GM19035 (cell line): ENCODE measurements around the gene LEF1.

Experiments used
- ATAC-seq: cut with Tn5 transposase; IDR thresholded peaks from one replicate; pipeline ENCODE4 v1.9.1; 2021; ENCODE audit not compliant: unreplicated experiment

LEF1 gene

GRCh38 chr4:108168671-108169523 is at the start of gene LEF1:
Gene LEF1, minus strand, starts transcription at chr4:108168932. Its CDS starts 1,165 bp downstream, at chr4:108167767.
- ATAC-seq: peak; percentile 45

GRCh38 chr4:108216510-108216909 is 47.8 kb upstream of the LEF1 start:
- no peak for ATAC-seq

DNA sequence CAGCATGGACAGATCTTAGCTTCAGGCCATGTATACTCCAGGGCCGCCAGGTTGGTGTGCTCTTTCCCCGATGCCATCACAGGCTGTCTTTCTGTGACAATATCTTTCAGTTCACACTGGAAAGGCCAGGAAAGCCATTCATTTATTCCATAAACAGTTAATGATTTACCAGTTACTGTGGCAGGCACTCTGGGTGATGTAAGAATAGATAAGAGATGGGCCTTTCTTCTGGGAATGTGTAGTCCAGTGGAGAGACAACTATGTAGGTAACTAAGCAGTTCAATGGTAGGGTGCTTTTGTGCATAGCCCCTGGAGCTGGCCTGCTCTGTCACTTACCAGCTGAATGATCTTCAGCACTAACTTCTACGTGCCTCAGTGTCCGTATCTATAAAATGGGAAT is 46.3 kb upstream of the LEF1 start:
- no peak for ATAC-seq

DNA sequence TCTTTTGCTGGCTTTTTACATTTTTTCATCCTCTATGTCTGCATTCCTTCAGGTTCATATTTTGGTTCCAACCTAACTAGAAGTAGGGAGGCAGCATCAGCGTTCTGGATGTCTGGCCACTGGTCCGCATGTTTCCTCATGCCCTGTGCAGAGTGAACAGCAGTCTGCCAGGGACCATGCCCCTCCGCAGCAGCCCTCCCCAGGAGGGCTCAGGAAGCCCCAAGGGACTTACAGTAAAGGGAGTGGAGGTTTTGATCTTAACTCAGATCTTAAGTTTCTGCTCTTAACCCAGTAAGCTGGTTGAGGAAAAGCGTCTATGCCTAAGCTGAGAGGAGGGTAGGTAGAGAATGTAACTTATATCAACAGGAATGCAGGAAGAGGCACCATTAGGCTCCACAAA is 45.0 kb upstream of the LEF1 start:
- no peak for ATAC-seq

DNA sequence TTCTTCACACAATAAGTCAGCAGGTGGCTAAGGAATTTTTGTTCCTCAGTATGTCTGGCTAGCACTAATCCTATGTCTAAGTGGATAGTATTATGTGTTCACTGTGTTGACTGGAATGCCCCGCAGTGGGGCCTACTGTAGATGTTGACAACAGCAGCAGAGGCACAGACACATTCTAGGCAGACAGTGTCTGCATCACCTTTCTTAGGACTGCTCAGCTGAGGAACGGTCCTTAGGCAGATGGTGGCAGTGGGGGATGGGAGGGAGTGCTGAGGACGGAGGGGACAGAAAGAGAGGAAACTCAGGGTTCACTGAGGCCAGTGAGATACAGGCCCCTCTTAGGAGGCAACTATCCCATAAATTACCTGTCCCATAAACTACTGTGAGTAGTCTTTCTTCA is 44.6 kb upstream of the LEF1 start:
- ATAC-seq: no peak

- ATAC-seq: no peak
Measured at GRCh38 chr4:108210989-108211835, 42.5 kb upstream of the LEF1 start.

DNA sequence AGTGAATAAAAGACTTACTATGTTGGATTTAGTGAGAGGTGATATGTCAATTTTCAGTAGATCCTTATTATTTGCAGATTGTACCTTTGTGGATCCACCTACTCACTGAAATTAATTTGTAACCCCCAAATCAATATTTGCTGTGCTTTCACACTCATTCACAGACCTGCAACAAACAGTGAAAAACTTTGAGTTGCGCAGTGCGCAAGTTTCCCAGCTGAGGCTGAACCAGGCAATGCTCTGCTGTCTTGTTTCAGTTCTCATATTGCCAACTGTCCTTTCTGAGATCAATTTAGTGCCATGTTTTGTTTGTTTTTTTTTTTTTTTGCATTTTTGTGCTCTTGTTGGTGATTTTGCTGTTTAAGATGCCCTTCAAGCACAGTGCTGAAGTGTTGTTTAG is 40.8 kb upstream of the LEF1 start:
- ATAC-seq: no peak

DNA sequence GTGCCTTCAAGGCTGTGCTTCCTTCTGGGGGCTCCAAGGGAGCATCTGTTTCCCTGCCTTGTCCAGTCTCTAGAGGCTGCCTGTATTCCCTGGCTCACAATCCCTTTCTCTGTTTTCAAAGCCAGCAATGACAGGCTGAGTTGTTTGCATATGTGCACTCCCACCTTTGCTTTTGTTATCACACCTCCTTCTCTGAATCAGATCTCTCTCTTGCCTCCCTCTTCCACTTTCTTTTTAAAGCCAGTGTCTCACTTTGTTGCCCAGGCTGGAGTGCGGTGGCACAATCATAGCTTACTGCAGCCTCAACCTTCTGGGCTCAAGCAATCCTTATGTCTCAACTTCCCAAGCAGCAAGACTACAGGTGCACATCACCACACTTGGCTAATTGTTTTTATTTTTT is 37.1 kb upstream of the LEF1 start:
- ATAC-seq: no peak

- ATAC-seq: no peak
Measured at GRCh38 chr4:108204518-108204917, 35.8 kb upstream of the LEF1 start.

DNA sequence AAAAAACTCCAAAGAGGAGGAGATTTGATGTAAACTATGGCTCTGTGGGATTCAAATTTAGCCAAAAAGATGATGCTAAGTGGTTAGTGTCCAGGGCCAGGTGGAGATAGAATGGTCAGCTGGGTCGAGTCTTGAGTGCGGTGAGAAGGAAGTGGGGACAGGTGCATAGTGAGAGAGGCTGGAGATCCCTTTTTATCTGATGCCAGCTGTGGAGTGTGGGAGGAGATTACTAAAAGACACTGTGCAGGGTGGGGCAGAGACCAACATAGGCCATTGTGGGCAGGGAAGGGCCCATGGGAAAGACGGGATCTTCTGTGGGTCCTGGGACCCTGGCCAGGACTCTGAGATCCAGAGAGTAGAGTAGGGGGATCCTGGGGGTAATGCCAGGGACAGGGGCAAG is 34.6 kb upstream of the LEF1 start:
- ATAC-seq: no peak

GRCh38 chr4:108201774-108202173 is 33.0 kb upstream of the LEF1 start:
- ATAC-seq: no peak

DNA sequence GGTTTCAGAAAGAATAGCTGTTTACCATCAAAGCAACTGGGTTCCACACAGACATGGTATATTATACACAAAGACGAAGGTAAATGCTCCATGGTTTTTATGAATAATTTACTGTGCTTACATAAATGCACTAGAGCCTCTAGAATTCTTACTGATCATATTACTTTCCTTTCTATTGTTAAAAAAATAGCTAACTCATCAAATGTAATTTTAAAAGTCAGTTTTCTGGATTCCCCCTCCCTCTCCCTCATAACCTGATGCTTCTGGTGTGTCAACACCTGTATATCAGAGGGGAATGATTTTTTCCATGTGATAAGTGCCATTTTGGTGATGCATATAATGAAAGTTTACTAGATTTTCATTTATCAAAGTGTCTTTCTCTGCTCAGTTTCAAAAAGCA is 31.1 kb upstream of the LEF1 start:
- ATAC-seq: no peak

- no peak for ATAC-seq
Measured at GRCh38 chr4:108193886-108194672, 25.3 kb upstream of the LEF1 start.

DNA sequence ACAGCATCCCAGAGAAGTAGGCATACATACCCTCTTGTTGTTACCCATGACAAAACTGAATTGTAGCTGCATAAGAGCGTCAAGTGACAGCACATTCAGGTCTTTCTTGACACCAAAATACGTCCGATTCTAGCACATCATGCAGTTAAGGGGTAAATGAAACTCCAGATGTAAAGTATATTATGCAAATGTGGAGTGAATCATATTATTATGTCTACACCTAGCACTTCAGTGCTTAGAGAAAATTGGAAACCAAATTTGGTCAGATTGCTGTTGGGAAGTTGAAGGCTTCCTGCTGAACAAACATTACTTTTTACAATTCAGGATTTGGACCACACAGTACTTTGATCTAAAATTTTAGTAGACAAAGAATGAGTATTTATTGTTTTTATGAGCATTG is 24.2 kb upstream of the LEF1 start:
- ATAC-seq: no peak

- ATAC-seq: no peak
Measured at GRCh38 chr4:108192056-108192455, 23.3 kb upstream of the LEF1 start.

GRCh38 chr4:108191269-108191914 is 22.7 kb upstream of the LEF1 start:
- ATAC-seq: no peak

DNA sequence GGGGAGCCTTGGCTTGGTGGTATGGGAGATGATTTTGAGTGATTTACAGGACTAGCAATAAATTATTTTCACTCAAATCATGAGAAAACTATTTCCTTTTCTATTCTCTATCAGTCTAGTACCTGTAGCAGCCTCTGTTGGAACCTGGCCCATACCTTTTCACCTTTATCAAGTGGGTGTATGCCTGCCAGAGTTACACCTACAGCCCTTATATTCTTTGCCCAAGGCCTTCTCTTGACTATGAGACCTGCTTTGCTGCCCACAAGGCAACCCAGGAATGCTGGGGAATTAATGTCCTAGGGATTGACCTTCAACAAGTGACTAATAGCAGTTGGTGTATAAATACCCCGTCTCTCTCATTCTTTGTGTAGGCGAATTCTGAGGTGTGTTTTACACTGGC is 20.0 kb upstream of the LEF1 start:
- no peak for ATAC-seq

- no peak for ATAC-seq
Measured at GRCh38 chr4:108185252-108185651, 16.5 kb upstream of the LEF1 start.

DNA sequence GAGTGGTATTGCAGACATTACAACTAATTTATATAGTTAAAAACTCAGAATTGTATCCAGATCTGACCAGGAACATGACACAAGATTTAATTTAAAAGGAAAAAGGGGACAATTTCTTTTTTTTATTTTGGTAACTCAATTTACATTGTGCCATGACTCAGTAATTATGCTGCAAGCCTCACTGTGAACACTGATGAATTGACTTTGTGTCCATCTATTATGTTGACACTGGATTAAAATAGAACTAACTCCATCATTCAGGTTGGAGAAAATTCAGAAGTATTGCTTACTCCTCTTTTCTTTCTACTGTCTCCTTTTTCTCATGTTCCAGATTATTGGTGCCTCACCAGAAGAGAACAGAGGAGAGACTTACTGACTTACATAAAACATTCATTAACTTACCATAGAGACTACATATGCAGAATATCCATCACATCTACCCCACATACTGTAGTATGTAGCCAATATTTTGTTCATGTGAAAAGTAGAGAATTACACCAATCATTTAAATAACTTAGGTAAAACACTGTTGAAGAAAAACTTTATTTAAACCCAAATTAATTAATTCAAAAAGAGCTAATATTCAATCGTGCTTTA is 15.8 kb upstream of the LEF1 start:
- no peak for ATAC-seq

- ATAC-seq: peak; percentile 63
Measured at GRCh38 chr4:108181704-108182103, 13.0 kb upstream of the LEF1 start.
